ENCODE data around the gene RBM4.

RBM4 gene

GRCh38 chr11:66688561-66689534 lies 50.3 kb downstream of the RBM4 start:
- DNase-seq (ENCODE audit: low read depth in 1 of 2, low spot score in 1 of 2) = no peak

- no peak for DNase-seq (ENCODE audit: low read depth in 1 of 2, low spot score in 1 of 2)
Observed at GRCh38 chr11:66689661-66690590, 51.4 kb downstream of the RBM4 start.

GRCh38 chr11:66691311-66691980 lies 52.9 kb downstream of the RBM4 start:
- DNase-seq (ENCODE audit: low read depth in 1 of 2, low spot score in 1 of 2) = no peak

GRCh38 chr11:66692446-66692845 lies 53.9 kb downstream of the RBM4 start:
- DNase-seq (ENCODE audit: low read depth in 1 of 2, low spot score in 1 of 2) = no peak

GRCh38 chr11:66692871-66693331 lies 54.4 kb downstream of the RBM4 start:
- no peak for DNase-seq (ENCODE audit: low read depth in 1 of 2, low spot score in 1 of 2)

- no peak for DNase-seq (ENCODE audit: low read depth in 1 of 2, low spot score in 1 of 2)
Observed at GRCh38 chr11:66693356-66694055, 55.0 kb downstream of the RBM4 start.

GRCh38 chr11:66694056-66694410 lies 55.5 kb downstream of the RBM4 start:
- no peak for DNase-seq (ENCODE audit: low read depth in 1 of 2, low spot score in 1 of 2)

GRCh38 chr11:66694732-66695207 lies 56.3 kb downstream of the RBM4 start:
- DNase-seq (ENCODE audit: low read depth in 1 of 2, low spot score in 1 of 2) = peak; percentile 69 to 73
